GM19099 (cell line): Measurements from ENCODE around the gene CTNND2.

Source experiments
- POLR2A ChIP-seq: IDR thresholded peaks from 3 replicates; pipeline ENCODE4 v1.6.1; 2011; ENCODE audit warnings: low read depth; ENCODE audit not compliant: insufficient read length; ENCODE audit errors: extremely low read depth

CTNND2 gene

DNA sequence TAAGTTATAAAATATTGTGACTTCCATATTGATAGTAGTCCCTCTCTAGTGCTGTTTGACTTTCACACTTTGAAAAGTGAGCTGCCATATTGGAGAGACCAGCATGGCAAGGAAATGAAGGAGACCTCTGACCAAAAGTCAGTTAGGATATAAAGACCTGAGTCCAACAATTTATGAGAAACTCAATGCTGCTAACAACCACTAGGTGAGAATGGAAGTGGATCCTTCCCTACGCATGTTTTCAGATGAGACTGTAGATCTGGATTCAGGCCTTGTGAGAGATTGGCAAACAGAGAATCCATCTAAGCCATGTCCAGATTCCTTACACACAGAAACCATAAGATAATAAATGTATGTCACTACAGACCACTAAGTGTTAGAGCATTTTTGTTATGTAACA lies 81.6 kb downstream of the CTNND2 start:
- no peak for TF ChIP-seq POLR2A

- TF ChIP-seq POLR2A: no peak
These were observed 88.3 kb downstream of the CTNND2 start for GRCh38 chr5:11815916-11816315.

- no peak for TF ChIP-seq POLR2A
These were observed 88.8 kb downstream of the CTNND2 start for GRCh38 chr5:11815481-11815880.

DNA sequence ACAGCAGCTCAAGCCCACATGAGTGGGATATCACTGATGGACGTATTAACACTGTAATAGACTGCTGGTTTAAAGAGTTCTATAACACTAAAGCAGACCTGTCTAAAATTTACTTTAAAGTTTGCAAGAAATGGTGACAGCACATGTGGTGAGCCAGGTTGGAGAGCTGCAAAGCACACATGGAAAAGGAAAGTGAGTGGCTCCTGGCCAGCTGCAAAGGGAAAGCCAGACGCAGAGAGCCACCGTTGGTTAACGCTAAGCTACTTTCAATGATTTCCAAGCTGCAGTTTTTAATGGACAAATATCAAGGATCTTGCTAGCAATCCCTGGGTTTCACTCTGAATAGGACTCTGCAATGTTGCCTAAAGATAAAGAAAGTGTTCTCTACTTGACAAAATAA lies 89.9 kb downstream of the CTNND2 start:
- TF ChIP-seq POLR2A: no peak

DNA sequence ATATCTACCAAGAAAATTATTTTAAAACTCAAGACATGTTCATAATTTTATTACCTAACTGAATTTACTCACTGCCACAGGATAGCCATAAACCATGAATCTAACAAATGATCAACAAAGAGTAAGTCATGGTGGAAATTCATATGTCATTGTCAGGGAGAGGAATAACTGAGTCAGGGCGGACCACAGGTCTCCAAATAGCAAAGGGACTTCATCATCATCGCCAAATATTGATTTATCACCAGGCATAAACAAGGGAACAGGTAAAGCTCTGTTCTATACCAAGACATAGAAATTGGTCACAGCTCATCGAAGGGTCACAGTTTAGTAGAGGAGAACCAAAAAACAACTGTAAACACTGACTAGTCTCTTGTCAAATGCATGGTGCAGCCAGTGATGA lies 94.8 kb downstream of the CTNND2 start:
- no peak for TF ChIP-seq POLR2A

DNA sequence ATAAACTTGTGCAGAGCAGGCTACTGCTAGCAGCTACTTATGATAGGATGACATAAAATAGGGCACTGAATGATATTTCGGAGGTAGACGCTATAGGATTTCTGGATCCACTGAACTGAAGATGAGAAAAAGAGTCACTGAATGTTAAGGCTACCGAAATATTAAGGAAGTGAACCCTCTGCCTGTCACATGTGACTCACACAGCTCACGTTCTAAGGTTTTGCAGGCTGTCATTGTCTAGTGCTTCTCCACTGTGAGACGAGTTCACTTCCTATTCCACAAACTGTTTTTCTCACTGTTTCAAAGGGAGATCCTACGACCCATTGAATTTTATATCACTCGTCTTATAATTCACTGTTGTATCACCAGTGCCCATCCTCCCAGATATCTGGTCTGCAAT lies 100.8 kb downstream of the CTNND2 start:
- no peak for TF ChIP-seq POLR2A

- no peak for TF ChIP-seq POLR2A
These were observed 103.2 kb downstream of the CTNND2 start for GRCh38 chr5:11801061-11801460.

- TF ChIP-seq POLR2A: no peak
These were observed 107.1 kb downstream of the CTNND2 start for GRCh38 chr5:11797132-11797531.

- no peak for TF ChIP-seq POLR2A
These were observed 110.8 kb downstream of the CTNND2 start for GRCh38 chr5:11793396-11793795.

GRCh38 chr5:11792621-11793020 lies 111.6 kb downstream of the CTNND2 start:
- TF ChIP-seq POLR2A: no peak

GRCh38 chr5:11791792-11792191 lies 112.5 kb downstream of the CTNND2 start:
- no peak for TF ChIP-seq POLR2A

- no peak for TF ChIP-seq POLR2A
These were observed 114.0 kb downstream of the CTNND2 start for GRCh38 chr5:11790201-11790600.

- no peak for TF ChIP-seq POLR2A
These were observed 118.4 kb downstream of the CTNND2 start for GRCh38 chr5:11785771-11786352.

GRCh38 chr5:11780641-11781345 lies 123.5 kb downstream of the CTNND2 start:
- no peak for TF ChIP-seq POLR2A

GRCh38 chr5:11777096-11777495 lies 127.2 kb downstream of the CTNND2 start:
- no peak for TF ChIP-seq POLR2A

GRCh38 chr5:11770310-11770709 lies 133.9 kb downstream of the CTNND2 start:
- no peak for TF ChIP-seq POLR2A
